Left renal cortex interstitium (tissue), 4 donors: Measurements from ENCODE around the gene ZNF559. TPM values are rescaled to one million over a fixed set of nuclear protein-coding genes. Genes with fewer than 3 reads are reported as not detected.

Experiments used
- DNase-seq, 4 donors: peaks; one replicate each; pipeline ENCODE4 v3.0.0-alpha.2; 2013; ENCODE audit warnings: low read depth in 4 of 4, low spot score in 2 of 4, missing footprints in 1 of 4
- polyA plus RNA-seq, 4 donors: library from polyadenylated mRNA; unstranded; fragments of 120-200 nt; gene quantifications; one replicate each; pipeline ENCODE4 v1.2.1, GENCODE V29; 2013; ENCODE audit not compliant: insufficient read length in 4 of 4

Gene ZNF559
- polyA plus RNA-seq, 4 donors = 49.0 to 71.6 (median 62.9) TPM

- DNase-seq = no peak
These were observed 28.5 kb downstream of the ZNF559 start for GRCh38 chr19:9352505-9352904.

- DNase-seq = no peak
These were observed 29.0 kb downstream of the ZNF559 start for GRCh38 chr19:9353011-9353410.

- DNase-seq = no peak
These were observed 30.7 kb downstream of the ZNF559 start for GRCh38 chr19:9354651-9355050.

GRCh38 chr19:9362905-9363304, 38.9 kb downstream of the ZNF559 start, which contains the start of gene ZNF177:
Gene ZNF177 (plus strand): TSS chr19:9363013. CDS start chr19:9378312, 15,299 bp downstream.
- peak in 3 of 4 donors; percentile 27 to 45 (median 40) for DNase-seq

GRCh38 chr19:9370738-9371619, 47.0 kb downstream of the ZNF559 start:
- no peak for DNase-seq

GRCh38 chr19:9381361-9381785, 57.4 kb downstream of the ZNF559 start:
- DNase-seq = no peak

Other genes starting within 250 kb of the ZNF559 start
- under 1 TPM in 3 of 4 donors, not detected in 1; 0.06 to 0.09 (median 0.06) TPM for gene OR1M1, start 237.1 kb upstream of the ZNF559 start, polyA plus RNA-seq
- under 1 TPM in 3 of 4 donors, not detected in 1; 0.04 to 0.05 (median 0.05) TPM for gene OR7G2, start 216.7 kb upstream of the ZNF559 start, polyA plus RNA-seq
- not detected for gene OR7G1, start 208.4 kb upstream of the ZNF559 start, polyA plus RNA-seq
- gene OR7G3, start 197.2 kb upstream of the ZNF559 start, polyA plus RNA-seq = not detected
- 10 to 100 TPM; 35.2 to 37.9 (median 36.1) TPM for gene ZNF317, start 183.8 kb upstream of the ZNF559 start, polyA plus RNA-seq
- under 1 TPM; 0.05 to 0.21 (median 0.12) TPM for gene OR7D2, start 145.2 kb upstream of the ZNF559 start, polyA plus RNA-seq
- under 1 TPM in 1 of 4 donors, not detected in 3; 0.03 TPM for gene OR7D4, start 104.6 kb upstream of the ZNF559 start, polyA plus RNA-seq
- gene OR7E24, start 73.2 kb upstream of the ZNF559 start, polyA plus RNA-seq = not detected
- gene ZNF699, start 14.3 kb upstream of the ZNF559 start, polyA plus RNA-seq = 1 to 10 TPM; 6.5 to 8.7 (median 6.9) TPM
- 10 to 100 TPM in 2 of 4 donors, 1 to 10 TPM in 2; 6.6 to 16.8 (median 11.4) TPM for gene ZNF177, start 38.8 kb downstream of the ZNF559 start, polyA plus RNA-seq
- 10 to 100 TPM; 29.6 to 81.2 (median 38.0) TPM for gene ZNF266, start 111.4 kb downstream of the ZNF559 start, polyA plus RNA-seq
- under 1 TPM; 0.62 to 0.79 (median 0.77) TPM for gene ZNF560, start 174.4 kb downstream of the ZNF559 start, polyA plus RNA-seq
- 10 to 100 TPM; 19.6 to 23.3 (median 21.4) TPM for gene ZNF426, start 214.5 kb downstream of the ZNF559 start, polyA plus RNA-seq